ENCODE data around the gene UBQLN4.

UBQLN4 gene

DNA sequence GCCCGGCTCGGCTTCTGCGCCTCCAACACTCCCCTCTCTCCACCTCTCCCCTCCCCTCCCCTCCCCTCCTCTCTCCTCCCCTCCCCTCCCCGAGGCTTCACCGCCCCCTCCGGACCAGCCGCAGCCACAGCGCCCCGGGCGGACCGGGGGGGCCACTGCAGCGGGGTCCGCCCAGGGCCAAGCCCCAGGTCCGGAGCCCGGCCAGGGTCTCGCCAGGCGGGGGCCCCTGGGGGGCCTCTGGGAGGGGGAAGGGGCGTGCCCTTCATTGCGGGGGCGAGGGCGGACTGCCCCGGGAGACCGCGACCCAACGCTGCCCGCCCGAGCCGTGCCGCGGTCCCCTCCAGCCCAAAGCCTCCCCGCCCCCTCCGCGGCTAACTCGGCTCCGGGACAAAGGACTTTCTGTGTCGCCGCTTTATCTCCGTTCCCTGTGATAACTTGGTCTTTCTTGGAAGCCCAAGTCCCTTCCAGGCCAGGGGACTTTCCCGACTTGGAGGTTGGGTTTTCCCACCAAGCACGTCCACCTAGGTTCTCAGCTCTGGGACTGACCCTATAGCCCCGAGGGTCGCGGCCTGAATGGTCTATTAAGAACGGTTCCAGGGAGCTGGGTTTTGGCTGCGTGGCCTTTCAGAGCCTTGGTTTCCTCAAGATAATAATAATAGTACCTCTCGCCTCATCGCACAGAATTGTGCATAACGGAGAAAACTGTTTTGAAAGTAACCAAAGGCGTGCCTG lies at the start of gene UBQLN4:
Gene UBQLN4, minus strand, starts transcription at position 31 of the 732 bp plus-strand sequence. CDS start 97 bp downstream, outside the sequence.
- DNase-seq, result peak; percentile 85

DNA sequence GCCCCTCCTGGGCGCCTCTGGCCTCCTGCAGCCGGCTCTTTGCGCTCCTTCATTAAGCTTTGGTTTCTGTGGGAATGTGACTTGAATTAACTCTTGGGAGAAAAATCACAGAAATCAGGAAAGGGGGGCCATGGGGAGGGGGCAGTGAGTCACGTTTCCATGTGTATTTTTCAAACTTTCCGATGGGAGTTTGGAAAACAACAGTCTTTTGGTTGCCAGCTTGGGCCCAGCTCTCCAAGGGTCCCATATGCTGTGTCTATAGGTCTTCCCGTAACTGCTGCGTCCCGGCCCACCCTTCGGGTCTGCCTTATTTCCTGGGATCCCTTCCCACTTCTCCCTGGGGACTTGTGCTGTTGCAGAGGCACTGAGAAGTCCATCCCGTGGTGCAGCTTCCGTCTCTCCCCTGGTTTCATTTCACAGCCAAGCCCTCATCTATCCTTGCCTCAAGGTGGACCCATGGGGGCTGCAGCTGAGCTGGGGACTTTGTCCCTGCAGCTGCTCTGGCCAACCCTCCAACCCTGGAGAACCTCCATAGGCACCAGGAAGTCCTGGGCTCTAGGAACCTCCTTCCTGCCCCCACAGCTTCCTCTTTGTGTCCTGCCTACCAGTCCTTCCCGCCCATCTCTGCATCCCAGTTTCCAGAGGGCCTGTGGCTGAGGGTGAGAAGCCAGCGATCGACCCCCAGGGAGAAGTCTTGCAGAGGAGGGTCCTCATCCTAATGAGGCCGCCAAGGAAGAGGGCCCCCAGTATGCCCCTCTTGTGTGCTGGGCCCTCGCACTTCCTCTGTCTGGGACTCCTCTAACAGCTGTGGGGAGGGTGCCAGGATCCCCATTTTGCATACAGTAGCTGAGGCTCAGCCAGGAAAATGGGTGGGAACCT lies 49.3 kb upstream of the UBQLN4 start:
- DNase-seq, result no peak

DNA sequence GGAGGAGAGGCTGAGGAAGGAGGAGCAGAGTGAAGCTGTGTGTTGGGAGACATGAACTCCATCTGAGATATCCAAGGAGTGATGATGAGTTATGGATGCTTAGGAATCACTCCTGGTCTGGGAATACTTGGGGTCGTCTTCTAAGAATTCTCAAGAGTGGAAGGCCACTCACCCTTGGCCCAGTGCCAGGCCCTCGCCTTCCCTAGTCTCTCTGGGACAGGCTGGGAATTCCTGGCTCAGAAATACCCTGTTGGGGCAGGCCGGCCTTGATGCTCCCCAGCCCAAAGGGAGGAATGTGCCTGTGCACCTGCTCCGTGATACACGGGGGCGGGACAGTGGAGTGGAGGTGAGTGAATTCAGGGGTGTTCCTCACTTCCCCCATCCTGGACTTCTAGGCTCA lies 48.3 kb upstream of the UBQLN4 start:
- no peak for DNase-seq

DNA sequence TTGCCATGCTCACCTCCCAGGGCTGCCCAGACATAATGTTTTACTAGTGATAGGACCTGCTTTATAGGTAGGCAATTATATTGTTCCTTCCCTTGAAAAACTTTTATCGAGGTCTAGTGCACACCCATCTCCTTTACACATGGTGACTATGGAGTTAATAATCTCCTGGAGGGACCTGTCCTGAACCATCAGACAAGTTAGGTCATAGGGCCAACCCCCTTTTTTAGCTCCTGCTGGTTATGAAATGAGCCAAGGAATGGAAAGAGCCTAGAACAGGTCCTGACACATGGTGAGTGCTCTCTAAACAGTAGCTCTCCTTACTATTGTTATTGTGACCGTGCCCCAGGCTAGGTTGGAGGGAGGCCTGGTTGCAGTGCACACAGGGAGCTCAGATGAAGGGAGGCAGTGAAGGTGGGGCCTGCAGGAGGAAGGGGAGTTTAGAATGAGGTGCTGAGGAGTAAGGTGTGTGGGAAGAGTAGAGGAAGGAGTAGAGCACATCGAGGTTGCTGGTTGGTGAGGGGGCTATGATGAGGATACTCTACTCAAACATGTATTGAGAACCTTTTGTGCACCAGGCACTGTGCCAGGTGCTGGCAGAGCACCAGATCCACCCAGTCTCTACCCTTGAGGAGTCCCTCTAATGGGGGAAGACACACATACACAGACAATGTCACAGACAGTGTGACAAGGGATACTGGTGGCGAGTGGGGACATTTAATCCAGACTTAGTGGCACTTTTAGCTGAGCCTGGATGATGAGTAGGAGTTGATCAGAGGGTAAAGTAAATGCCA lies 46.8 kb upstream of the UBQLN4 start:
- no peak for DNase-seq

DNA sequence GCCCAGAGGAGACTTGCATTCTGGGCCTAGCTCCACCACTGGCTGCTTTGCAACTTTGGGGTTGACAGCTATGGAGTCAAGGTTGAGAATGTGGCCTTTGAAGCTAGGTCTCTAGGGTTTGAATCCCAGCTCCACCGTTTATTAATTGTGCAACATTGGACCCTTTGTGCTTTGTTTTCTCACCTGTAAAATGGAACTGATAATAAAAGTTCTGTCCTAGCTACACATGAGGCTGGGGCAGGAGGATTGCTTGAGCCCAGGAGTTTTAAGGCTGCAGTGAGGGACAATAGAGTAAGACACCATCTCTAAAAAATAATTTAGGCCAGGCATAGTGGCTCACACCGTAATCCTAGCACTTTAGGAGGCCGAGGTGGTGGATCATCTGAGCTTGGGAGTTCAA lies 45.7 kb upstream of the UBQLN4 start:
- no peak for DNase-seq

DNA sequence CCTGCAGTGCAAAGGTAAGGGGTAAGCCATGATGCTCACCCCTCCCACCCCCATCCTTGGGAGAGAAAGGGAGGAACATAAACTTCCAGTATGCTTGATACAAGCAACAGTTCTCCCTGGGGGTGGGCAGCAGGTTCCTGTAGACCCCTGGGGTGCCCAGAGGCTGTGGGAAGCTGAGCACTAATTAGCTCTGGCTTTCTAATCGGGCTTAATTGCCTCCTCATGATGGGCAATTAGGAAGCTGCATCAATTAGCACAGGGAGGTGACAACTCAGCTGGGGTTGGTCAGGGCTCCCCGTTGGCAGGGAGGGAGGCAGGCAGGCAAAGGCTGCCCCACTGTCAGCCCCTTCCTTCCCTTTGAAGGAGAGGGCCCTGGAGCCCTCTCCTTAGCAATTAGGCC lies 45.2 kb upstream of the UBQLN4 start:
- DNase-seq, result no peak

DNA sequence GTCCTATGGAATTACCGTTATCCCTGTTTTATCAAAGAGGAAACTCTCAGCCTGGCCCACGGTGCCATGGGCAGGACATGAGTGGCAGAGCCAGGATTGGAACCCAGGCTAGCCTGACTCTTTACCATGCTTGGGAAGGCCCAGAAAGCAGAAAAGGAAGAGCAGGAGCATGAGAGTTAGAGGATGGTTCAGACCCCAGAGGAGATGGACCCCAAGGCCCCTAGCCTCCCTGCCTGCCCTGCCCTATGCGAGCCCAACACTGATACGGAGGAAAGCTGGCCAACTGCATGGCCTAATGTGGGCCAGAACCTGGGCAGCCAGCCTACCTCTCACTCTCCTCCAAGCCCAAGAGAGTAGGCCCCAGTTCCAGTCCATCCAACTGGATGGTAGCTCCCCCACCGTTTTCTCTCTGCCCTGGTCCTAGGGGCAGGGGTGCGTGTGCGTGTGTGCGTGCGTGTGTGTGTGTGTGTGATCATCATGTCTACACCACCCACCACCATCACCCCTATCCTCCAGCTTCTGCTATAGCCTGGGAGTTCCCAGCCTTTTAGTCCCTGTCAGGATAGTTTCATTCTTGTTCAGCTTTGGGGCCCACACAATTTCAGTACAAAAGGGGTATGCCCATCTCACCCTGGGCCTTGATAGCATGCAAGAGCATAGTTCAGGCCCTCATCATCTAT lies 44.0 kb upstream of the UBQLN4 start:
- DNase-seq, result peak; percentile 68

DNA sequence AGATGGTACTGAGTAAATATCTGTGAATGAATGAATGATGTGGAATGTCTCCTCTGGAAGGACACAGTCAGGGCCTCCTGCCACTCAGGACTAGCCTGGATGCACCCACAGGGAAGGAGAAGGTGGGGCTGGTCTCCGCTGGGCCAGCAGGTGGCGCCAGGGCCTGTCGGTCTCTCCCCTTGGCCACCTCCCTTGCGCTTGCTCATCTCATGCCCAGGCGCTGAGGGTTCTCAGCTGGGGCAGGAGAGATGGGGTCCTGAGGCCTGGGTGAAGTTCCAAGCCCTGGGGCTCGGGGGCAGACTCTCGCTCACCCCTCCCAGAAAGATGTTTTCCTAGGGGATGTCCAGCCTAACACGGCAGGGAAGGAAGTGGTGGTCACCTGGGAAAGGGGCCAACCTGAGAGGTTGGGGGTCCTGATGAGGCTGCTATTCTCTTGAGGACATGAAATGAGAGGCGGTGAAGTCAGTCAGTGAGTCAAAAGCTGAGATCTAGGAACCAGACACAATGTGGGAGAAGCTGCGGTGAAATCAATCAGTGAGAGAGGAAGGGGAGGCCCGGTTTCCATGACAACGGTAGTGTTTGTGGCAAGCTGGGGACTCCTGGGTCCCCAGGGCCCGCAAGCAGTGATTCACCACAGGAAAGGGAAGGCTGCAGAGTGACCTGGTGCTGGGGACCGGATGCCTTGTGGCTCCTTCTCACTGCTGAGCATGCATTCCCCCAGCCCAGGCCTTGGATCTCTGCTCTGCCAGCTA lies 43.2 kb upstream of the UBQLN4 start:
- peak; percentile 91 for DNase-seq

DNA sequence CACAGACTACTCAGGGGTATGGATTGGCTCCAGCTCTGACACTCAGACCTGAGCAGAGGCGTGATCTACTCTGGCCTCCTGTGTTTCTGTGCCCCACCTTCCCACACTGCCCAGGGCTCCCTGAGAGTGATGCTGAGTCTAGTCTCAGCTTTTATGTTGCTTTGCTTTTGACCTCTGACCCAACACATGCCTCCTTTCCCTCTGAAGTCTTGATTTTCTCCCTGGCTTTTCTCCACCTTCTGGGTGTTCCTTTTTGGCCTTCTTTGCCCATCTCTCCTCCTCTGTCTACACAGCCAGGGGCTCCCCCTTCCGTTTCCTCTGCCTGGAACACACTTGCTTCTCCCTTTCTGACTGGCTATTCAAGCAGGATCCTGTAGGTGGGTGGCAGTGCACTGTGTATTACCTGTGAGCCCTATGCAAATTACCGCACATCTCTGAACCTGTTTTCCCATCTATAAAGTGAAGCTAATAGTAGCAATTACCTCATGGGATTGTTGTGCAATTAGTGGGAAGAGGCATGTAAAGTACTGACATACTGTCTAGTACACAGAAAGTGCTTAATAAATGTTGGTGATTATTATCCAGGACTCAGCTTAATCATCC lies 42.4 kb upstream of the UBQLN4 start:
- no peak for DNase-seq

DNA sequence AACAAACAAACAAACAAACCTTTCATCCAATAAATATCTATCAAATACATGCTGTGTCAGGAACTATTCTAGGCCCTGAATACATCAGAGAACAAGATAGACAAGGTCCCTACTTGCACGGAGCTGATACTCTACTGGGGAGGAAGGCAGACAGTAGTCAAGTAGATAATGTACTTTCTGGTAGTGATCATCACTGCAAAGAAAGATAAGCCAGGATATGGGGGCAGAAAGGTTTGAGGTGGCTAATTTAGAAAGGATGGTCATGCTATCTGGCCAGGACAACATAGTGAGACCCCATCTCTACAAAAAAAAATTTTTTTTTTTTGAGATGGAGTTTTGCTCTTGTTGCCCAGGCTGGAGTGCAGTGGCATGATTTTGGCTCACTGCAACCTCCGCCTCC lies 38.0 kb upstream of the UBQLN4 start:
- no peak for DNase-seq

DNA sequence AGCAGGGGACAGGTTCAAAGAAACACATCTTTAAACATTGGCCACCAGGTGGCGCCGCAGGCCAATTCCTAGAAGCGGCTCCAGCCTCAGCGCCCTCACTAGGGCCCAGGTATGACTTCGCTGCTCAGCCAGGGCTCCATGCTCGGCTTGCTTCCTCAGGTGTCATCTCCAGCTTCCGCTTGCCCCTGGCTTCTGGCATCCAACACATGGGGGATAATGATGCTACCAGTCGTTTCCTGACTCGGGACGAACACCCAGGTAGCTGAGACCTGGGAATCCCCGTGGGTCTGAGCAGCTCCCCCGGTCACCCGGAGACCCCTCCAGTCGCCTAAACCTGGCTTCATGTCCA lies 37.2 kb upstream of the UBQLN4 start:
- DNase-seq, result peak; percentile 89

DNA sequence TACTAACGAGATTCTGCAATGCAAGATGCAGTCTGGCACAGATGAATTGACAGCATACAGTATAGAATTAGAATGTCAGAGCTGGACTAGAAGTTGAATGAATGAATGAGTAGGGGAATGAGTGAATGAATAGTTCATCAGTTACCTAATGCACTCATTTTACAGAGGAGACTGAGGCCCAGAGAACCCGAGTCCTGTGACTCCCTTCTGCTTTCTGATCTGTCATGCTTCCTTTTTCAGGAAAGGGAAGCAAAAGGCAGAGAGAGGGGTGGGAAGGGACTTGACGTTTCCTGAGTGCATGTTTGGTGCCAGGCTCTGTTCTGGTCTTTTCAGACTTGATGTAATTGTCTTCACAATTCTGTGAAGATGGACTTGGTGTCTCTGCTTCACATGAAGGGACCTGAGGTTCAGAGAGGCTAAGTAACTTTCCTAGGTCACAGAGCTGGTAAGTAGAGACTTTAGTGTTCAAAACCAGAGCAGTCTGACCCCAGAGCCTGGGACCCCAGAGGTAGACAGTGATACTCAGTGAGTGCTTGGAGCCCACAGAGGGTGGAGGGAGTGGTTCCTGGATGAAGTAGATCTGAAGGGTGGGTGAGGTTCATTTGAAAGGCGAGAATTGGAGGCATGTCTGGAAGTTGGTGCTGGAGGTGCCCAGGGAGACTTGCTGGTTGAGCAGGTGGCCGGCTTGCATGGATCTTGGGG lies 36.7 kb upstream of the UBQLN4 start:
- DNase-seq, result no peak

DNA sequence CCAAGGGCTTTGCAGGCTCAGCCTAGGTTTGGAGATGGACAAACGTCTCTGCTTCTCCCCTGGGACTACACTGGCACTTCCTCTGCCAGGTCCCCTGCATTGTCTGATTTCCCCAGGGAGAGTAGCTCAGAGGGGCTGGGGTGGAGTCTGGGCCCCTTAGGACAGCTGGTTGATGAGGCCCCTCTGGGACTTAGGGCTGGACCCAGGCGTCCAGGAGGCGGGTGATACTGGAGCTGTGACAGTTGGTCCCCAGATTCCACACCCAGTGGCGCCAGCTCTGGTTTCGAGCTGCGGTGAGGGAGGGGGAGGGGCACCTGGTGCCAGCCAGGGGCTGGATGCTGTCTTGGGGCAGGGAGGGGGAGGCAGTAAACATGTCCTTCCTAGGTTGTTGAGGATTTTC lies 36.1 kb upstream of the UBQLN4 start:
- no peak for DNase-seq

DNA sequence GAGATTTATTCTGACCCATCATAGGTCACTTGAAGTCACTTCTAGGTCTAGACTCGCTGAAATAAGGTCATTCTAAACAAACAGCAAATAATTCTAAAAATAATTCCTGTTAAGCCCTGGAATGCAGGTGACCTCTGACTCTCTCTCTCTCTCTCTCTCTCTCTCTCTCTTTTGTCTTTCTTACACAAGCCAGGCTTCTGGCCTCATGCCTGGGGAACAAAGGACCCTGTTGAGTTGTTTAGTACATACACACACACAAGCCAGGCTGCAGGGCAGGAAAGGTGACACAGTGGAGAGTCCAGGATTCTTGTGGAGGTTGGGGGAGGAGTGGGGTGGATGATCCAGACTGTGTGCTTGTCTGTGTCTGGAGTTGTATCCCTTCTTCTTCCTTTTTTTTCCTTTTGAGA lies 32.7 kb upstream of the UBQLN4 start:
- no peak for DNase-seq

DNA sequence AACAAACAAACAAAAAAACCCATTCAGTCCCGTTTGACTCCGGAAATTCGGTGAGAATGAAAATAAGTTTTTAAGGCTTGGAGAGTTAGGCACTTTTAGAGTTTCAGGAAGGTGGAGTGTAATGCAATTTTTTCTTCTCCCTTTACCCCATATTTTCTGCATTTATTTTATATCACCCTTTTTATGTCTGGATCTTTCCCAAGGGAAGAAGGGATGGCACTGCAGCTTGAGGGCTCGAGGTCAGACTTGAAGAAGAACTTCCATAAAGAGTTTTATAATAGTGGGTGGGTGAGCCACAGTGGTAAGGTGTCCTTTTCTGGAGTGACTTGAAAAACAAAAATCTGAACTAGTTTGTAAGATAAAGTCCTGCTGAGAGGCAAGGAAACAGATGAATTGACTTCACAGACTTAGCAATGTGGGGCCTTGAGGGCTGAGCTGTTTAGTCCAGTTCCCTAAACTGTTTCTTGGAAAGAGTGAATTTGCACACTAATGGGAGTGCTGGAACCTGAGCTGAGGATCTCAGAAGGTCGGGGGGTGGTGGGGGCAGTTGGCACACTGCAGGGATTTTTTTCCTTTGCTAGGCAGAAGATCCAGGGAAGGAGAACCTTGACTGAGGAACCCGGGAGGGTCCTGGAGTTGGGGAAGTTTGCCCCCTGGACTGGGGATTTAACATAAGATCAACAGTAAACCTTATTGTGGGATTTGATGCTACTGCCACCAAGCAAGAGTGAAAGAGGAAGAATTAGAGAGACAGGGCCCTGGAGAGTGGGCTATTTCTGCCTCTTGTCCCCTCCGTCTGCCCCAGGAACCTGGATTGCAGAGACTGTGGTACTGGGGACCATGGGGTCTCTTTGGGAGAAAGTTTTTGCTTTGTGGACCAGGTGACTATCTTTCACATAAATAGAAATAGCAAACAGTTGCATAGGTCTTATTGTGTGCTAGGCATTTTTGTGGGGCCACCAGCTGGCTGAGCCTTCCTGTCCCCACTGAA lies 30.5 kb upstream of the UBQLN4 start:
- no peak for DNase-seq

DNA sequence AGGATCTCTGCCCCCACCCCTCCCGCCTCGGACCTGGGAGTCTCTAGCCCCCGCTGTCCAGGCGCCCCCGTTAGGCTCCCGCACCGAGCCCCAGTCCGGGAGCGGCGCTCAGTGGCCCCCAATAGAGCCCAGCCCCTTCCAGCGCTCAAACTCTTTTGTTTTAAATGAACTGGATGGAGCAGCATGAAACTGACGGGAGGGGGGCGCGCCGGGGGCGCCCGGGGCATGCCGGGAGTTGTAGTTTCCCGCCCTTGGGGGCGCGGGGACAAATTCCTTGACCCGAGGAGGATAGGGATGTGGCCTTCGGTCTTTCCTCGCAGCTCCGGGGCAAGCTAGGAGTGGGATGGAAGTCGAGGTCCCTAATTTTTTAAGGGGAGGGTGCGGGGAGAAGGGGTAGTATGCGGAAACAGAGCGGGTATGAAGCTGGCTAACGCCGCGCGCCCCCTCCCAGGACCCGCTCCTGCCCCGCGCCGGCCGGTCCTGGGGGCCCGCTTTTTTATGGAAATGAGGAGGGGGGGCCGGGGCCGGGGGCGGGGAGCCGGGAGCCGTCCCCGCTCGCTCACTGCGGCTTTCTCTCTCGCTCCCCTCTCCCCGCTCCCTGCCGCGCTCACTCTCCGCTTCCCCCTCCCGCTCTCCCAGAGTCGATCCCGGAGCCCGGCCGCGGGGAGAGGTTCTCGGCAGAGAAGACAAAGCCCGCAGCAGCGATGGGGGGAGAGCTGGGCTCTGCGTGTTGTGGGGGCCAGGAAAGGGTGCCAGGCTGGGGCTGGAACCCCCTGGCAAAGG lies 28.9 kb upstream of the UBQLN4 start, which contains the start of gene MEX3A:
Gene MEX3A, minus strand, starts transcription at position 157 of the 783 bp plus-strand sequence. CDS start 467 bp downstream, outside the sequence.
- peak; percentile 65 for DNase-seq

DNA sequence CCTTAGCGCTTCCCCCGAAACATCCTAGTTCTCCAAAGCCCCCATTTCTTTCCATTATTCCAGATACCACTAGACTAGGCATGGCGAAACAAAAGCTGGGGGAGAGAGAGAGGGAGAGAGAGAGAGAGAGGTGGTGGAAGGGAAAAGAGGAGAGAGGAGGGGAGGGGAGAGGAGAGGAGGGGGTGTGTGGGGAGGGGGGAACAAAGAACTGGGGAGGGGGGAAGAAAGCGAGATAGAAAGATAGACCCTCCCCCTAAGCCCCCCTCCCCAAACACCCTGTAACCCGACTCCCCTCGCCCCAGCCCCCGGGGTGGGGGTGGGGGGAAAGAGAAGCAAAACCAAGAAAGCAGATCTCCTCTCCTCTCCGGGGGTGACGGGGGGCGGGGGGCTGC lies 28.3 kb upstream of the UBQLN4 start:
- DNase-seq, result no peak

DNA sequence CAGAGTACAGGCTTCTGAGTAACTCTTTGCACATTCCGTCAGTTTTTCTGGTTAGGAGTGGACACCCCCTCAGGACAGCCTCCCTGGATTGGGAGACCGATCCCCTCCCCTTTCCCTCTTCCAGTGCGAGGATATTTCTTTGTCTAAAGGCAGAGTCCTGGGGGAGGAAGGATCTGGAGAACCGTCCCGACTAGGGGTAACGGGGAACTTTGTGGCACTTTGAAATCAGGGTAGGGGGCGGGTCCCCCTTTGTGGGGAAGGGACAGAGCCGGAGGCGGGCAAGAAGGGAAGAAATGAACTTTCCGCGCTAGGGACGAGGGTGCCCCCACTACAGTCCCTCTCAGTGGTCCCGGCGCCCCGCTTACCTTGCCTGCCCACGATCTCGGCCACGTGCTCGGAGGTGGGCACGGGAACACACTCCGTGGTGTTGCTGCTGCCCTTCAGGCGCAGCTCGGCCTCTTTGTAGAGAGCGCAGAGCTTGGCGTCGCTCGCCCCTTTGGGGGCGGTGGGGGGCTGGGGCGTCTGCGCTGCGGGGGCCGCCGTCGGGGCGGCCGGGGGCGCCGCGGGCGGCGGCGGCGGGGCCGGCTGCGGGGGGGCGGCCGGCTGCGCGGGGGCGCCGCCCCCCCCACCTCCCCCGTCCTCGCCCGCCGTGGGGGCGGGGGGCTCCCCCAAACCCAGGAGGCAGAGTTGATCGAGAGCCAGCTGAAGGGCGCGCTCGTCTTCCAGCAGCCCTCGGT lies 27.8 kb upstream of the UBQLN4 start:
- DNase-seq, result no peak
